Astrocyte of the cerebellum (primary cell): Measurements from ENCODE around the gene LGALS8.

ENCODE experiments used
- DNase-seq: peaks from one replicate; pipeline ENCODE4 v3.0.0-alpha.2; 2011; ENCODE audit warnings: low read depth
- H3K4me3 ChIP-seq: 2 replicates; pipeline ENCODE4 v1.5.1; 2011; ENCODE audit warnings: mild to moderate bottlenecking, low read depth, low read length, moderate library complexity
- in situ Hi-C: cut with HindIII; loops from 2 replicates; pipeline ENCODE4 v1.10.0; 2017; ENCODE audit warnings: low sequenced_read_pairs
- TF ChIP-seq, protein P1 (sequence below): IDR thresholded peaks from 2 replicates; pipeline ENCODE4 v1.5.1; 2012; ENCODE audit warnings: low read length, low read depth, moderate library complexity, mild to moderate bottlenecking; ENCODE audit errors: missing control alignments

The LGALS8 gene

DNA sequence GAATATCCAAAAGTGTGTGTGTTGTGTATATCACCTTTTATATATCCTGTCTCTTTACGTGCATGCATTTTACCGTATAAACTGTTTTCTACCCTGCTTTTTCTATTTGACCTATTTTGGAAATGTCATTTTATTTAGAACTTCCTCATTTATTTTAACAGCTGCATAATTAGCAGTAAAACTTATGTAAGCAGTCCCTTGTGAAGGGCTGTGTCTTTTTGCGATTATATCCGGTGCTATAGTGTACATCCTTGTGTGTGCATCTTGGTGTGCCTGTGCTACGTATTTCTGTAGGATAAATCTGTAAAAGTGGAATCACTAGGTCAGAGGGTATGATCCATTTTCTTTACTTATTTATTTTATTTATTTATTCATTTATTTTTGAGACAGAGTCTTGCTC is 7.2 kb downstream of the LGALS8 start:
- in situ Hi-C loops = no loop called here
- no peak for DNase-seq
- no peak overlapping the region for H3K4me3 ChIP-seq
- TF ChIP-seq, protein P1, sequence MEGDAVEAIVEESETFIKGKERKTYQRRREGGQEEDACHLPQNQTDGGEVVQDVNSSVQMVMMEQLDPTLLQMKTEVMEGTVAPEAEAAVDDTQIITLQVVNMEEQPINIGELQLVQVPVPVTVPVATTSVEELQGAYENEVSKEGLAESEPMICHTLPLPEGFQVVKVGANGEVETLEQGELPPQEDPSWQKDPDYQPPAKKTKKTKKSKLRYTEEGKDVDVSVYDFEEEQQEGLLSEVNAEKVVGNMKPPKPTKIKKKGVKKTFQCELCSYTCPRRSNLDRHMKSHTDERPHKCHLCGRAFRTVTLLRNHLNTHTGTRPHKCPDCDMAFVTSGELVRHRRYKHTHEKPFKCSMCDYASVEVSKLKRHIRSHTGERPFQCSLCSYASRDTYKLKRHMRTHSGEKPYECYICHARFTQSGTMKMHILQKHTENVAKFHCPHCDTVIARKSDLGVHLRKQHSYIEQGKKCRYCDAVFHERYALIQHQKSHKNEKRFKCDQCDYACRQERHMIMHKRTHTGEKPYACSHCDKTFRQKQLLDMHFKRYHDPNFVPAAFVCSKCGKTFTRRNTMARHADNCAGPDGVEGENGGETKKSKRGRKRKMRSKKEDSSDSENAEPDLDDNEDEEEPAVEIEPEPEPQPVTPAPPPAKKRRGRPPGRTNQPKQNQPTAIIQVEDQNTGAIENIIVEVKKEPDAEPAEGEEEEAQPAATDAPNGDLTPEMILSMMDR = no peak

DNA sequence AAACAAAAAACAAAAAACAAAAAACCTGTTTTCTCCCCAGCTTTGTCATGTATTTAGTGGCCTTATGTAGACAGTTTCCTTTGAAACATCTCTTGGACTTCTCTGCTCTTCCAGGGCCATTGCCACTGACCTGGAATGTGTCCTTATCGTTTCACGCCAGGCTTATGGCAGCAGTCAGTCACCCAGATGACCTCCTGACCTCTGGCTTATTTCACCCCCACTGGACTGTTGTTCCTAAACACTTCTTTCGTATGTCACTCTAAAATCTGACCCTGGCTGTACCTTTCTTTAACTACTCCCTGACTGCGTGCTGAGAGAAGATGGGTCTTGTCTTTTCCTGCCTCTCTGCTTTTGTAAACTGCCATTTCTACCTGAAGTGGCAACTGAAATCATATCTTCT is 9.1 kb downstream of the LGALS8 start:
- no peak overlapping the region for H3K4me3 ChIP-seq
- TF ChIP-seq, protein P1 = no peak
- DNase-seq = no peak
- in situ Hi-C loops = no loop called here

DNA sequence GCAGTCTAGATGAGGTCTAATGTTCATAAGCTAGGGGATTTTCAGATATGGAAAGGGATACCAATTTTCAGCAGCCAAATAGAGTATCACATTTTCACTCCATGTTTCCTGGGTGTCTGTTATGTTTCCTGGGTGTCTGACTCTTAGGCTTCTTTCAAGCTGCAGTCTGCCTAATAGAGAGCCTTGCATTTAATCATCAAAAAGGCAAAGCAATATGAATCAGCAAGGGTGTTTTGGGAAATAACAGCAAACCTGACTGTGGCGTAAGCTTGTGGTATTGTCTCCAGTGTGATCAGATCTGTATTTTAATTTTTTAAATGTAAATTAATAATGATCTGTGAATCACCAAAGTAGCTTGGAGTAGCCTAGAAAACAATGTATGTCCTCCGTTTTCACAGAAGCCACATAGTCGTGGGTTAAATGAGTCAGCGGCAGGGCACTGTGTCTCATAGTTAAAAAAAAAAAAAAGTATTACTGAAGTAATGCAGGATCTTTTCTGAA is 10.4 kb downstream of the LGALS8 start:
- in situ Hi-C loops = no loop called here
- DNase-seq = peak; percentile 42
- TF ChIP-seq, protein P1 = no peak
- H3K4me3 ChIP-seq = no peak overlapping the region

DNA sequence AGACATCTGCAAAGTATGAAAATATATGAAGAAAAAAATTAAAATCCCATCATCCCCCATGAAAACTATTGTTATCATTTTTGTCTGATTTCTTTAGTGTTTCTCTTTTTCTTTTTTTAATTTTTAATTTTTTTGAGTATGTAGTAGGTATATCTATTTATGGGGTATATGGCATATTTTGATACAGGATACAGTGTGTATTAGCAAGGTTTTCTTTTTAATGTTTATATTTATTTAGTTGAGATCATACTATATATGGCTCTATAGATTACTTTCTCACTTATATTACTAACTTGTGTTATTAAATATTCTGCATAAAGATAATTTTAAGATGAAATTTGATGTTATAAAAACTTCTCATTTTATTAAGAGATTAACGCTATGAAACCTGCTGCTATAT is 11.4 kb downstream of the LGALS8 start:
- TF ChIP-seq, protein P1 = no peak
- H3K4me3 ChIP-seq = no peak overlapping the region
- DNase-seq = no peak
- in situ Hi-C loops = no loop called here

DNA sequence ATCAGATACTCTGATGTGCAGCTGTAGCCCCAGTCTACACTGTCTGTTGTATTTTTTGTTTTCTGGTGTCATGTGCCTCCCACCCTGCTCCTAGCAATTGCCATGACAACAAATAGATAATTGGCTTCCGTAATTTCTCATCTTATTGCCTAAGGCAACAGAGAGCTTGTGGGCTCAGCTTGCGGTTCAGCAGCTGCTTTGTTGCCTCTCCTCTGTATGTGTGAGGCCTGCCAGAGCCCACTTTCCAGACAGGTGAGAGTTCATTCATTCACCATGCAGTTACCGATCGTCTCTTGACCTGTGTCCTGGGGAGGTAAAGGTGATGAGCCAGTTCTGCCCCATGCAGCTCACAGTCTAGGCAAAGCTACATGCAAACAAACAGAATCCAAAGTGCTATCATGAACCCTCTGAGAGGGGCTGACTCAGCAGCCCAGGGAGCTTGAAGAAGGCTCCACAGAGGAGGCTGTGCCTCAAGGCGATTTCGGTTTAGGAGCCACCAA is 11.9 kb downstream of the LGALS8 start:
- TF ChIP-seq, protein P1 = no peak
- no peak for DNase-seq
- H3K4me3 ChIP-seq = no peak overlapping the region
- in situ Hi-C loops = no loop called here

DNA sequence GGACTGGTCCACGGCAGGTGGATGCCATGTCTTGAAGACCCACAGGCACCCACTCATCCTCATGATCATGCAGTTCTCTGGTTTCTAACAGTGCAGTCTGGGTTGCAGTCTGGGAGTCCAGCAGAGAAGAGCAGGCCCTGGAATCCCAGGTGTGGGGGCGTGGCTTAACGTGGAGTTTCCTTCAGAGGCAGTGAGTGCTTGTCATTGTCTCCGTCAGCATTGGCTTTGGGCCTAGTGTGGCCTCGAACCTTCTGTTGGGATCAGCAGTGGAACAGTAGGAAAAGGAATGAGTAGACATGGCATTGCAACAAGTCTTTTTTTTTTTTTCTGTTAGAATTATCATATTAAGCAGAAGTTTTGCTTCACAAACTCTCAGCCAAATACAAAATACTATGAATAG is 12.8 kb downstream of the LGALS8 start:
- H3K4me3 ChIP-seq = no peak overlapping the region
- DNase-seq = no peak
- in situ Hi-C loops = no loop called here
- TF ChIP-seq, protein P1 = no peak

DNA sequence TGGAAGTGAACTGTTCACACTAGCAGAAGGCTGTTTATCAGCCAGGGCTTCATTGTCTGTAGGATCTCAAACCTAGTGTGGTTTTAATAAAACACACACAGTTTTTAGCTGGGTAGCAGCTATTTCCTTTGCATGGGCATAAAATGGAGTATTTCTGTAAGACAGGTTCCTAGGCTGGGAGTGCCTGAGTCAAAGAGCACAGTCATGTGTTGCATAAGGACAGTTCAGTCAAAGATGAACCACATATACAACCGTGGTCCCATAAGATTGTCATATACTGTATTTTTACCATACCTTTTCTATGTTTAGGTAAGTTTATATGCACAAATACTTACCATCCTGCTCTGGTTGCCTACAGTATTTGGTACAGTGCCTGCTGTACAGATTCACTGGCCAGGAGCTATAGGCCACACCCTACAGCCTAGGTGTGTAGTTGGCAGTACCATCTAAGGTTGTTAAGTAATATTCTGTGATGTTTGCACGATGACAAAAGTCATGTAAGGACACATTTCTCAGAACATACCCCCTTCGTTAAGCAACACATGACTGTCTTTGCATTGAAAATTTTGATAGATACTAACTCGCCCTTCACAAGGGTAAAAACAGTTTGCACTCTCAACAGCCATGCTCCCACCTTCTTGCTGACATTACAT is 17.2 kb downstream of the LGALS8 start:
- no peak overlapping the region for H3K4me3 ChIP-seq
- in situ Hi-C loops = no loop called here
- TF ChIP-seq, protein P1 = no peak
- no peak for DNase-seq
